Right ventricle myocardium superior (tissue), 1 donor: ENCODE data around the gene WNT11. TPM values are rescaled to one million over a fixed set of nuclear protein-coding genes. Genes with fewer than 3 reads are reported as not detected.
A peak's percentile ranks its signal among the peaks of the same experiment; 100 is the strongest.

Experiments used
- ATAC-seq: fragments of 200-7000 bp; cut with Tn5 transposase; one replicate; pipeline ENCODE4 v1.9.1; 2020; ENCODE audit warnings: mild to moderate bottlenecking; ENCODE audit not compliant: poor library complexity
- DNase-seq: peaks from one replicate; pipeline ENCODE4 v3.0.0-alpha.2; 2020
- intact Hi-C: fragments of 100-400 bp; cut with DNase I; formaldehyde crosslinking; loops from one replicate; pipeline ENCODE4 v1.11.2; 2022
- total RNA-seq: library from RNA; stranded (reverse); fragmentation: NEBNext Ultra II Directional; extraction: Animal tissue kit (Norgen Biotek cat#: 25700); gene quantifications from one replicate; pipeline ENCODE4 v1.2.1, GENCODE V29; 2021
- donor health status: DM: no; HTN: yes; CAD: no; lungs with severe emphysema.

Gene WNT11
- total RNA-seq, 1 donor from 2014 or later = 20.0 TPM

- DNase-seq = peak; percentile 33
- ATAC-seq = no peak
- intact Hi-C loops = no loop called here
Observed at GRCh38 chr11:76164861-76165751, 41.2 kb downstream of the WNT11 start.

GRCh38 chr11:76164081-76164480 is 42.2 kb downstream of the WNT11 start:
- DNase-seq = peak; percentile 16
- intact Hi-C loops = no loop called here

GRCh38 chr11:76163289-76163880 is 42.9 kb downstream of the WNT11 start:
- peak; percentile 28 for DNase-seq
- ATAC-seq = no peak
- intact Hi-C loops = no loop called here

More at GRCh38 chr11:76164081-76164480, 42.2 kb downstream of the WNT11 start:
- ATAC-seq = no peak

- ATAC-seq (peak; percentile 19), DNase-seq (peak; percentile 27)
- intact Hi-C loops = no loop called here
Observed at GRCh38 chr11:76162336-76163288, 43.7 kb downstream of the WNT11 start.

GRCh38 chr11:76161261-76161961 is 44.9 kb downstream of the WNT11 start:
- DNase-seq (peak; percentile 59), ATAC-seq (peak; percentile 75)
- intact Hi-C loops = no loop called here

GRCh38 chr11:76160856-76161255 is 45.4 kb downstream of the WNT11 start:
- DNase-seq (no peak), ATAC-seq (peak; percentile 10)
- intact Hi-C loops = no loop called here

- peak; percentile 29 for DNase-seq
- ATAC-seq = no peak
Observed at GRCh38 chr11:76159983-76160661, 46.2 kb downstream of the WNT11 start.

GRCh38 chr11:76159303-76159937 is 46.9 kb downstream of the WNT11 start:
- ATAC-seq = no peak
- DNase-seq = peak; percentile 26
- intact Hi-C loops = loop anchor here (10.0 kb wide), 1 partner anchor 355 kb away; no protein-coding TSS in a partner anchor

More at GRCh38 chr11:76159983-76160661, 46.2 kb downstream of the WNT11 start:
- intact Hi-C loops = loop anchor here (10.0 kb wide), 1 partner anchor 355 kb away; no protein-coding TSS in a partner anchor

GRCh38 chr11:76158394-76159302 is 47.7 kb downstream of the WNT11 start:
- intact Hi-C loops = loop anchor here (10.0 kb wide), 1 partner anchor 354 kb away; no protein-coding TSS in a partner anchor
- ATAC-seq = no peak
- no peak for DNase-seq

- intact Hi-C loops = loop anchor here (10.0 kb wide), 1 partner anchor 353 kb away; no protein-coding TSS in a partner anchor
- ATAC-seq (no peak), DNase-seq (no peak)
Observed at GRCh38 chr11:76157891-76158290, 48.4 kb downstream of the WNT11 start.

- DNase-seq (no peak), ATAC-seq (no peak)
- intact Hi-C loops = loop anchor here (10.0 kb wide), 1 partner anchor 352 kb away; no protein-coding TSS in a partner anchor
Observed at GRCh38 chr11:76156971-76157427, 49.3 kb downstream of the WNT11 start.

- intact Hi-C loops = loop anchor here (10.0 kb wide), 1 partner anchor 351 kb away; no protein-coding TSS in a partner anchor
- DNase-seq (no peak), ATAC-seq (no peak)
Observed at GRCh38 chr11:76155500-76156227, 50.6 kb downstream of the WNT11 start.

- DNase-seq (no peak), ATAC-seq (peak; percentile 17)
- intact Hi-C loops = loop anchor here (2.0 to 10.0 kb wide), 2 partner anchors 257 to 349 kb away; no protein-coding TSS in a partner anchor
Observed at GRCh38 chr11:76153571-76153923, 52.8 kb downstream of the WNT11 start.

- DNase-seq (no peak), ATAC-seq (peak; percentile 6)
- intact Hi-C loops = loop anchor here (2.0 to 10.0 kb wide), 2 partner anchors 256 to 348 kb away; no protein-coding TSS in a partner anchor
Observed at GRCh38 chr11:76152741-76153570, 53.3 kb downstream of the WNT11 start.
